NCI-H524 treated with DMSO at 0.1 percent for 48 hours (cell line): ENCODE data around the gene FER.
"Not testable (repeated sequence)": the region's sequence is repeated elsewhere in the genome, so short reads cannot be mapped to it uniquely, and the experiment has no call there.

Experiments used
- DNase-seq: peaks from one replicate; lab custom pipeline; 2025; lab: John Stamatoyannopoulos, UW

FER gene

DNA sequence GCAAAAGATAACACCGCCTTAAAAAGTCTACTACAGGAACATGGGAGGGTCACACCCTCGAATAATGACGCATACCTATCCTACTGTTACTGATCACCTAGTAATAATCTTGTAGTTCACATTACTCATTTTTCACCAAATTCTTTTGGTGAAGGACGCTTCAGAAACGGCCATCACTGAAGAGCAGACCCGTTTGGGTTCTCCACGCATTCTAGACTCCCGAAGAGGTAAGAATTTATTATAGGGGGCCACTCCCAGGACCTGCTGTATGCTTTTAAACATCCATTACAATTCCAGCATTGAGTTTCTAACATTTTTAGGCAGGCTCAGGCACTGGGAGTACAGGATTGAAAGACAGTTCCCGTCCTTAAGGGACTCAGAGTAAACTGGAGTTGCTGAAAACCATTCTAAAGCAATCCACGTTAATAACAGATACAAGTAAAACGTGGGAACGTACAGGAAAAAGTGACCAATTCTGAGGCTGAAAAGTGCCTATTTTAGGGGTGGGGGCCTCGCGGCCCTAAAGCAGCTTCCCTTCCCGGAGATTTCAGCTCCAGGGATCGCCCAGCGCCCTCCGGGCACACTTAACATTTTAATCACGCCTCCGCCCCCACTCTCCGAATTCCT, at the start of gene FER:
Gene FER (plus strand): TSS at position 124 of the 627 bp plus-strand sequence. CDS start 50,286 bp downstream, outside the sequence.
- no peak for DNase-seq

DNA sequence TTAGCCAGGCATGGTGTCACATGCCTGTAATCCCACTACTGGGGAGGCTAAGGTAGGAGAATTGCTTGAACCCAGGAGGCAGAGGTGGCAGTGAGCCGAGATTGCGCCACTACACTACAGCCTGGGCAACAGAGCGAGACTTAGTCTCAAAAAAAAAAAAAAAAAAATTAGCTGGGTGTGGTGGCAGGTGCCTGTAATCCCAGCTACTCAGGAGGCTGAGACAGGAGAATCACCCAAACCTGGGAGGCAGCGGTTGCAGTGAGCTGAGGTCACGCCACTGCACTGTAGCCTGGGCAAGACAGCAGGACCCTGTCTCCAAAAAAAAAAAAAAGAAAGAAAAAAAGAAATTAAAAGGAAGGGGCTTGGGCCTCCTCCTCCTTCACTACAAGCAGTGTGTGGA, 47.3 kb upstream of the FER start:
- DNase-seq, result not testable (repeated sequence)

DNA sequence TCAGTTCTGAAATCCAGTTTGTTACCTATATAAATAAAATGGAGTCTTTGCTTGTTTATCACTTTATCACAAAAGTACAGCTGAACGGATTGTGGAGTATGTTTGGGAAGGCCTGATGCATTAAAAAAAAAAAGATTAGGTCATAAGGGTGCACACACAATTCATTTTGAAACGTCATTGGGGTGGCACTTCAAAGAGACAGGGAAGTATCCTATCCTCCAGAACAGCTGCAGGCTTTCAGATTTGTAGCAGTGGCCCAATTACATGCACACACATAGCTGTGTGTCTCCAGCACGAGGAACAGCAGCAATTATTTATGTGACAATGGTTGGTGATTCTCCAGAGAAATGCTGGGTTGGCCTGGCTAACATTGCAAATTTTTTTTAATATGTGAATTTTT, 46.8 kb upstream of the FER start:
- no peak for DNase-seq

DNA sequence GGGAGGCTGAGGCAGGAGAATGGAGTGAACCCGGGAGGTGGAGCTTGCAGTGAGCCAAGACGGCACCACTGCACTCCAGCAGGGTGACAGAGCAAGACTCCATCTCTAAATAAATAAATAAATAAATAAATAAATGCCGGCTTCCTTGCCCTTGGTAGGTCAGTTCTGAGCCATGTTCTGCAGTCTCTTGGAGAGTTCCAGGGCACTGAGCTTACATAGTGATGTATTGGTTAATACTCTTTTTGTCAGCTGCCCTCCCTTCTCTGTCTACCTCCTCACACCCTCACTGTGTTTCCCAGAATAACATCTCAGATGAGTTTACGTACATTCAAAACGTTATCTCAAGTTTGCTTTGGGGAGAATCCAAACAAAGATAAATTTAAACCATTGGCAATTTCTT, 45.2 kb upstream of the FER start:
- DNase-seq, result no peak

DNA sequence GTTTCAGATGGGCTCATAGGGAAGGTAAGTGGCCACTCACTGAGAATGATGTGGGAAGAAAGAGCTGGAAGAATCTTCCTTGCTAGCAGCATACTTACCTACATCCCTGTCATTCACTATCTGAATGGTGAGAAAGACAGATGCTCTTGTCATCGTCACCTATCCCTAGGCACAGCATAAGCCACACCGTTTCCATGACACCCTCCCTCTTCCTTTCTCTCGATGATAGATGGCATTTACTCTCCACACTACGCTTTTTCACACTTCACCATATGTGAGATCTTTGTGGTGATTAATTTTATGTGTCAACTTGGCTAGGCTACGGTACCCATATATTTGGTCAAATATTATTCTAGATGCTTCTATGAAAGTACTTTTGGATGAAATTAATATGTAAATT, 44.4 kb upstream of the FER start:
- DNase-seq, result peak; percentile 60

DNA sequence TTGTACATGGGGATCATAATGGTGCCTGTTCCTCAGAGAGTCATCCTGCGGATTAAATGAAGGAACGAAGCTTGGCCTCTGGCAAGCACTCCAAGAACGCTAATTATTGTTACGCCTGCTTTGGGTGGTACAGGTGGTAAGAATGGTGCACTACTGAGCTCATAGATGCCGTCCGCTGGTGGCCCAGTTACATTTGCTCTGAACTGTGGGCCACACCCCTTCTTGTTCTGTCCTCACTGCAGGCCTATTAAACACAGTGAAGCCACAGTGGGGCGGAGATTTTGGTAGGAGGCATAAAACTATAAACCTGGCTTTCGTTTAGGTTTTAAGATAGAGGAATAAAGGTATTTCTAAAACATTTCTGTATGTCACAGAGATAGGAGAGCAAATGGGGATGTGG, 40.6 kb upstream of the FER start:
- DNase-seq, result no peak

DNA sequence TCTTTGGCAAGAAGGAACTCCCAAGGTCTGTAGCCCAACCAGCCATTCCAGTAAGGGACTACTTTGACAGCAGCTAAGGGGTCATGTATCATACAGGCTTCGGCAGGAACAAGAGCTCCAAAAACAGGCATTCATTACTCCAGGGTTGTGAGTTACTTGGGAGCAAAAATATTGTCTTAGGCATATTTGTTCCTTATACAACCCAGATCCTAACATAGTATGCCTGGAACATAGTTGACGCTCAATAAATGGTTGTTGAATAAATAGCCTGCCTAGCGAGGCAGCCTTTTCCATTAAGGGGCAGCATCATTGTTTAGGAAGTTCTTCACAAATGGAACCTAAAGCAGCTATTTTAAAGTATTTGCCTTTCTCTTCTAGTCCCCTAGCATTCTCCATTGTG, 35.8 kb upstream of the FER start:
- no peak for DNase-seq

DNA sequence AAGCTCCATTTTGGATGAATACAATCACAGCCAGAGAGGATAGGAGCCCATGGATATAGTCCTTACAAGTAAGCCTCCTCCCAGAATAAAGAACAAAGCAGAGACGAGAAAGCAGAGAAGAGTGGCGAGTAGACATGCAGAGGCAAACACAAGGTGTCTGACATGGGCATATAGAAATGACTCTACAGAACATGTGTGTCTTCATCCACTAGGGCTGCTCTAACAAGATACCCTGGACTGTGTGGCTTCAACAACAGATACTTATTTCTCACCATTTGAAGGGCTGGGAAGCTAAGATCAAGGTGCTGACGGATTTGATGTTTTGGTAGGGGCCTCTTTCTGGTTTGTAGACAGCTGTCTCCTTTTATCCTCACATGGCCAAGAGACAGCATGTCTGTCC, 32.3 kb upstream of the FER start:
- DNase-seq, result no peak

DNA sequence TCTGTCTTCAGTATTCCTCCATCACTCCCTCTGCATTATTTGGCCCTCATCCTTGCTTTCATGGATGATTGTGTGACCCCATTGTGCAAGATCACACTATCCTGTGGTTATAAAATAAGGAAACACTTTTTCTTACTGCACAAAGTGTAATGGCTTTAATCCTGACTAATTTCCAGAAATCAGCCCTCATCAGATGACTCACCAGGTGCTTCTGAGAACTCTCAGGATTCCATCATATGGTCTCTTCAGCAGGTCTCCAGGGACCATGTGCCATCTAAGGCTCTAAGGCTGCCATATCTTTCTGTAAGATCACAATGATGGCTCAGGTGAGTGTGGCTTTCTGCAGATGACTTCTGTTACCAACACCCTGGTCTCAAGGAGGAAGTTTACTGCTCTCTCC, 27.3 kb upstream of the FER start:
- DNase-seq, result no peak

DNA sequence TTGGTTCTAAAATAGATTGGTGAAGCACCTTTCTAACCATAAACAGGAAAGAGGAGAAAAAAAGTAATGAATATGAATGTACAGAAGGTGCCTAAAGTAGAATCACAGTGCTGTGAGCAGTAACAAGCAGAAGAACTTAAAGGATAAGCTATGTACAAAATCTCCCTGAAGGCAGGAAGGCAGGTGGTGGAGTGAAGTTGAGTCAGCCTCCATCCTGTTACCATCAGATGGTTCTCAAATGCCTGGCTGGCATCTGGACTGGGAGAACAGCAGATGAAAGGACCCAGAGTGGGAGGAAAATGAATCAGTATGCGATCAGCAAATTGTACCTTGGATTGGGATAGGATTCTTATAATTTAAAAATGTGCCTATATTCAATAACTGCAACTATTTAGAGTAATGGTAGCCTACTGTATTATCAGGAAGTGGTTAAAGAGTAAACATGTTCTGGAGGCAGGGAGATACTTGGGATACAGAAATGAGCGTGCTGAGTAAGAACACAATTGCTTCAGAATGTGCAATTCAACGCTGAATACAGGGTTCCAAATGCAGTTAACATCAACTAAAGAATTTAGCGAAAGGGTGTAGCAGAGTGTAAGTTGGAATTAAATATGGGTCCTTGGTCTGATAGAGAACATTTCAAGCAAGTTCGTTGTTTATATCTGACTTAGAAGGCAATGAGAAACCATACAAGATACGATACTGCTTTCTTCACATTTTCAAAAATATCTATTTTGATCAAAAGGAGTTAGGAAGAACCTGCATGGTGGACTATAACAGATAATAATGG, 21.1 kb upstream of the FER start:
- no peak for DNase-seq

DNA sequence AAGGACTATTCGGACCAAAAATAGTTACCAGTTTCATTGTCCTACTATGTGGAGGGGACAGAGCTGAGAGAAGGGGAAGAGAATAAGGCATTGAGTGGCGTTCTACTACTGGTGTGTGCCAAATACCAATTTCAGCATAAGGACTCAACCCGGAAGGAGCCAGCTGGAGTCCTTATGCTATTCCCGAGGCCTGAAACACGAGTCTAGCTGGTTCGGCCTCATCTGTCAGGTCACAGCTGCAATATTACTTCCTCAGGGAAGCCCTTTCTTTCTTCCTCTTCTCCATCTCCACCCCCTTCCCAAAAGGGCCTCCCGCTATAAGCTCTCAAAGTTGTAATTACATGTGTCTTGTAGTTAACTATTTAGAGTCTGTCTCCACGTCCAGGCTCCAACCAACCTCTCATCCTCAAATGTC, 20.5 kb upstream of the FER start:
- no peak for DNase-seq

DNA sequence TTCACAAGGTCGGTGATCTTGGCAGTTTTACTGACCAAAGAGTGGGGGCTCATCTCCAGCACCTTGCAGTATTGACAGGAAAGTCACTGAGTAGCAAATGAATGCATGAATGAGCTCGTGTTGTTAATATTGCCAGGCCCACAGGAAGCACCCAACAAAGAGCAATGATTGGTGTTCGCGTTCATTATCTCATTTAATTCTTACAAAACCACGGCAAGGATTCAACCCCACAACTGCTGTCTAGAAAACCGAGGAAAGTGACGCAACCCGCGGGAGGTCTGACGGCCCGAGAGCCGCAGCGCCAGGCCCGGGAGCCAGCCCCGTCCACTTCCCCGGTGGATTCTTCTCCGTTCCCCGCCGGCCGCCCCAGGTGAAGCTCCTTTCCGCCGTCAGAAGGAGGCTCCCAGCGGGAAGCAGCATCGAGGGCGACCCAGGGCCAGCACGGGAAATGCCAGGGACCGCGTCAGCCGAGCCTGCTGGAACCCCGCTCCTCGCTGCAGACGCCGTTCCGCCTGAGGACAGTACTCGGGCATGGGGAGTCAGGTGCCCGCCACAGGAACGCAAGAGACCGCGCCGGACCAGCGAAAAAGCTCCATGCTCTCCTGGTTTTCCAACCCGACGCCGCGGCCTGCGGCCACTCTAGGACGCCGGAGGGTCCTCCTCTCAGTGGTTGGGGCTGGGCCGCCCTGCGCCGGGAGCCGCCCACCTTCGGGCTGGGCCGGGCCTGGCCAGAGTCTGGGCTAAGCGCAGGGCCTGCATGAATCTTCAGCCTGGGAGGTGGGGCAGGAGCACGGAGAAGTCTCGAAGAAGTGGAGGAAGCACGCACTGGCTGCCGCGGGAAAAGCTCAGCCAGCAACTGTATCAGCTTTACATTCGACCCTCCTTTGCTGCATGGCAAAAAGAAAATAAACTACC, 19.8 kb upstream of the FER start:
- DNase-seq, result peak; percentile 58

DNA sequence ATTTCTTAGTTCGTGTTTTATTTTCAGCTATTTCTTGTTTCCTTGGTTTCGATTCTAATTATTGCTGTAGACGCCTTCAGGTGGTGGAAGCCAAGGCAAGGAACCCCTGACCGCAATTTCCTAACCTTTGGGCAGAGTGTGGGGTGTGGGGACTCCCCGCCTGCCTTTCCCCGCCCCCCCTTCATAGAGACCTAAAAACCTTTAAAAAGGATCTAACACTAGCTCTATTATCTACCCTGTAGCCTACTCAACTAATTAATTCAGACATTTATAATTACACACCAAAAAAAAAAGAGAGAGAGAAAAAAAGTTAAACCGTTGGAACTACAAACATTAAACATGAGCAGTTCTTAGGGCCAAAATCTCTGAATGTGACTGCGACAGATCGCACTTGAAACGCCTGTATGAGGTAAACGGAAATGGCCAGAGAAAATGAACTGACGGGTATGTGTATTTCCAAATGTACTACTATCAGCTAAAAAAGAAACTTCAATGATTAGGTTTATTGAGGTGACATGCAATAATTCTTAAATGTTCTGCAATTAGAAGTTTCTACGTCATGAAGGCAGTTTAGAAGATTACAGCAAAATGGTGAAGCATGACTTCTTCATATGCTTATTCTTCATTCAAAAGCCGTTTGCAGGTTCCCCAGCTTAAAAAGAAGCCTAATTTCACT, 19.0 kb upstream of the FER start:
- no peak for DNase-seq

DNA sequence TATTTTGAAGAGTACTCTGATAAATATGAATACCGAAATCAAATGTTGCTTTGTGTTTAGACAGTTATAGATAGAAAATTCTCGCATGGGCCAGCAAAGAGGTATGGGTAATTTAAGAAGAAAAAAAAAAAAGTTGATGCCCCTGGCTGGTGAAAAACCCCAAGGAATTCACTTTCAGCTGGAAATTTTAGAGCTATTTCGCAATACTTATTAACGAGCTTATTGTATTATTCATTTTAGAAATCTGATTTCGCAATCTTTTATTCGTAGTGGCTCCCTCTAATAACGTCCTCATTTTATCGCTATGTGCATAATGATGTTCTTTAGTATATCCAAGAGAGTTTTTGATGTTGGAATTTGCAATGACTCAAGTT, 18.5 kb upstream of the FER start:
- no peak for DNase-seq

DNA sequence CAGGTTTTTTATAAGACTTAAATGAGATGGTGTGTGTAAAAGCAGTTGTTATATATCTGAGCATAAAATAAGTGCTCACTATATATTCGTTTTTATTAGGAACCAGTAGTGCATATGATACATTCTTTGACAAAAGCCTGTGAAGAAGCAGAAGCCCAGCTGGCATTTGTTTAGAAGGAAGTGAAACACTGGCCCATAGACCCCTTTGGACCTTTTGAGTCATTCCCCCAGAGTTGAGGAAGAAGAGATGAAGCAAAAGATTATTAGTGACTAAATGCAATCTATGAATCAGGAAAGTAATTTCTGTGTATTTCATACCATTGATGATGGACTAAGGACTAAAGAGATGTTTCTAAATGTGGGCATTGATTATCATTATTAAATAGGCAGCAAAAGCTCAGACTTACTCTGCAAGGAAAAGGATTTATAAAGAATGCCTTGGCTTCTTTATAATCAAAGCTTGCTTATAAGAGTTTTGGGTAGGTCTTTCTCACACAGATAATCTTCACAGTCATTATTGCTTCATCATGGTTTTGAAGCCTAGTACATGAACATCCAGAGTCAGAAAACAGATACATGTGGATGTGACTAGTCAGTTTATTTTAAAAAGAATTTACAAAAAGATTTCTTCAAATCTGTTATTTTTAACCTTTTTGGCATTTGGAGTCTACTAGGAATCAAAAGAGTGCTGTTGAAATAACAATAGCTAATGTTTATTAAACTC, 16.9 kb upstream of the FER start:
- DNase-seq, result no peak

DNA sequence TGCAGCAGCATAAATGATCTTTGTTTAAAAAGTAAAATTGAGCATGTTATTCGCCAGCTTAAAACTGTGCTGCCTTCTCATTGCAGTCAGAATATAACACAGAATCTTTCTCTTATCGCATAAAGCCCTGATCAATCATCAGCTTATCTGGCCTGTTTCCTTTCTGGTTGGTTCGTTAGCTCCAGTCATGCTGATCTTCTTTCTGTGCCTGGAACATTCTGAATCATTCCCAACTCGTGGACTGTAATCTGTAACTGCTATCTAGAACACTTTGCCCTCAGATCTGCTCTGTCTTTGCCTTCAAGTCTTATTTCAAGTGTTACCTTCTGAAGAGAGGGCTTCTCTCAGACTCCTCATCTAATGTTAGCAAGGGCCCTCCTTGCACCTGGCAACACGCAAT, 11.9 kb upstream of the FER start:
- no peak for DNase-seq

DNA sequence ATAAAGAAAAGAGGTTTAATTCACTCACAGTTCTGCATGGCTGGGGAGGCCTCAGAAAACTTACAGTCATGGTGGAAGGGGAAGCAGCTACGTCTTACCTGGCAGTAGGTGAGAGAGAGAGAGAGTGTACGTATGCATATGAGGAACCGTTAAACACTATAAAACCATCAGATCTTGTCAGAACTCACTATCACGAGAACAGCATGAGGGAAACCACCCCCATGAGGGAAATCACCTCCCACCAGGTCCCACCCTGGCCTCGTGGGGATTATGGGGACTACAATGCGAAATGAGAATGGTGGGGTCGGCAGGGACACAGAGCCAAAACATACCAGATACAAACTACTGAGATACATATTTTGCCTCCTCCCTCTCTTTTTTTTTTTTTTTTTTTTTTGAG, 10.8 kb upstream of the FER start:
- DNase-seq, result no peak

DNA sequence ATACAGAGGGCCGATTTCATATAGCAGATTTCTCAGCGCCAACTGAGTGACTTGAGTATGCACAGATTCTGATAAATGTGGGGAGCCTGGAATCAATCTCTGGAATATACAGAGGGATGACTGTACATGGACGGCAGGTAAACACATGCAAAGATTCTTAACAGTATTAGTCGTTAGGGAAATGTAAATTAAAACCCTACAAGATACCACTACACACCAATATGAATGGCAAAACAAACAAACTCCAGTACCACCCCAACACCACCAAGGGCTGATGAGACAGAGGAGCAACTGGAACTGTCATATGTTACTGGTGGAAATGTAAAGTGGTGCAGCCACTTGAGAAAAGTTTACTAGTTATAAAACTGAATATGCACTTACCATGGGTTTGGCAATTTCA, 8.3 kb upstream of the FER start:
- no peak for DNase-seq

DNA sequence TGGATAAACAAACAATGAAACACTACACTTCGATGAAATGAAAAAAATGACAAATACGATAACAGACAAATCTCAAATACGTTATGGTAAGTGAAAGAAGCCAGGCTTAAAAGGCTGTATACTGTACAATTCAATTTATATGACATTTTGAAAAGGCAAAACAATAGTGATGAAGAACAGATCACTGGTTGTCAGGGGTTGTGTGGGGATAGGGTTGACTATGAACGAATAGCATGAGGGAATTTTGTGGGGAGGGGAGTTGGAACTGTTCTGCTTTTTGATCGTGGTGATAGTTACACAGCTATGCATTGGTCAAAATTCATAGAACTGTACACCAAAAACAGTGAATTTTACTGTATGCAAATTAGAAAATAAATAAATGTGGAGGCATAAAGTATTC, 7.8 kb upstream of the FER start:
- DNase-seq, result no peak

DNA sequence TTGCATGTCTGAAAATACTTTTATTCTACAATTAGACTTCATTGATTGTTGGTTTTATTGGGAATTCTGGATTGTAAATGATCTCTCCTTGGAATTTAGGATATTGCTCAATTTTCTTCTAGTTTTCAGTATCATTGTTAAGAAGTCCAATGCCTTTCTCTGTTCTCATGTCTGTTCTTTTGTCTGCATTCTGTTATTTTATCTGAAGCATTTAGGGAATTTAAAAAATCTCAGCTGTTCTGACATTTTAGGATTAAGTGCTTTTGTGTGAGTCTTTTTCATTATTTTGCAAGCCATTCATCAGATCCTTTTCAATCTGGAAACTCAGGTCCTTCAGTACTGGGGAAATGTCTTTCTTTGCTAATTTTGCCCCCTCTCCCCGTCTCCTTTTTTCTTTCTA, 4.4 kb upstream of the FER start:
- no peak for DNase-seq

DNA sequence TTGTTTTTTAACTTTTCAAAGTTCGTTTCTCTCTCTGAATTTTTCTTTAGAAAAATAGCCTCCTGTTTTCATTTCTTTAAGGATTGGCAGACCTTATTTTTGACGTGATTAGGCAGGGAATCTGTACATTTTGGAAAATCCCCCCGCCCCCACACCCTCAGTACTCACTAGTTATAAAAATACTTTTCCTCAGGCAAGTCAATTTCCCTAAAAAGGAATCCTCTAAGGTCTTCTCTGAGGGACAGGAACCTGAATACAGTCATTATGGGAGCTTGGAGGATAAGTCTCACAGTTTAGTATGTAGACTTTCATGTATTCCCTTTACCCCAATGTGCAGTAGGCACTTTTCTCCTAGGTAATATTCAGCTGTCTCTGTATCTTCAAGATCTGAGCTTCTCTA, 3.9 kb upstream of the FER start:
- no peak for DNase-seq
